Heart right ventricle (tissue), 16 donors: ENCODE results near the gene GPR65. TPM values are rescaled to one million over a fixed set of nuclear protein-coding genes. Genes with fewer than 3 reads are reported as not detected.

ENCODE experiments used
- ATAC-seq, 8 donors: fragments of 200-7000 bp; cut with Tn5 transposase; one replicate each; pipeline ENCODE4 v1.9.1; 2020; ENCODE audit warnings: mild to moderate bottlenecking in 8 of 8, moderate library complexity in 8 of 8, moderate number of reproducible peaks in 1 of 8
- DNase-seq, 2 donors: peaks; one replicate each; pipeline ENCODE4 v3.0.0-alpha.2; 2020
- H3K27ac ChIP-seq, 10 donors: fragments of 200-600 bp; sonication (generic) in 2 of 10; one replicate each; pipeline versions ENCODE4 v1.5.0 to v1.8.0; 2020 to 2022; ENCODE audit warnings: mild to moderate bottlenecking in 3 of 10
- H3K27me3 ChIP-seq, 7 donors: fragments of 200-600 bp; one replicate each; pipeline ENCODE4 v1.8.0; 2021 to 2022; ENCODE audit warnings: mild to moderate bottlenecking in 2 of 7
- H3K36me3 ChIP-seq, 9 donors: fragments of 200-600 bp; sonication (generic) in 1 of 9; one replicate each; pipeline versions ENCODE4 v1.5.0 to v1.8.0; 2020 to 2022; ENCODE audit warnings: mild to moderate bottlenecking in 2 of 9
- H3K4me1 ChIP-seq, 9 donors: fragments of 200-600 bp; sonication (generic) in 1 of 9; one replicate each; pipeline versions ENCODE4 v1.5.0 to v1.8.0; 2020 to 2022; ENCODE audit warnings: mild to moderate bottlenecking in 4 of 9
- H3K4me3 ChIP-seq, 10 donors: fragments of 200-600 bp; sonication (generic) in 2 of 10; one replicate each; pipeline versions ENCODE4 v1.5.0 to v1.8.0; 2020 to 2022; ENCODE audit warnings: mild to moderate bottlenecking in 7 of 10, moderate library complexity in 2 of 10
- H3K9me3 ChIP-seq, 11 donors: fragments of 200-600 bp in 10 of 11; sonication (generic) in 2 of 11; one replicate each; pipeline versions ENCODE4 v1.5.0 to v1.8.0; 2013 to 2022; ENCODE audit warnings: mild to moderate bottlenecking in 2 of 11, control low read depth in 1 of 11, moderate library complexity in 1 of 11
- WGBS, 2 donors: extraction: QIAGEN DNeasy Blood & Tissue Kit; methylation state at CpG; one replicate each; pipeline ENCODE4 v1.1.7; 2013; ENCODE audit warnings: inconsistent platforms in 1 of 2; 5-methylcytosine and 5-hydroxymethylcytosine counted together
- intact Hi-C, 10 donors: fragments of 100-400 bp; cut with DNase I; formaldehyde crosslinking; loops; one replicate each; pipeline versions ENCODE4 v1.11.1 to v1.14.2; 2022
- polyA plus RNA-seq, 2 donors: library from polyadenylated mRNA; stranded (reverse); fragments of 200-250 nt; gene quantifications; one replicate each; pipeline ENCODE4 v1.2.3, GENCODE V29; 2013
- total RNA-seq, 10 donors: library from RNA; stranded (reverse); fragmentation: NEBNext Ultra II Directional in 3 of 10; extraction: Animal tissue kit (Norgen Biotek cat#: 25700) in 3 of 10; gene quantifications; one replicate each; pipeline versions ENCODE4 v1.2.1 to v1.2.4, GENCODE V29; 2021 to 2023
- TF ChIP-seq, protein P1 (sequence below), 9 donors: fragments of 200-600 bp; sonication (generic) in 2 of 9; IDR thresholded peaks; one replicate each; pipeline versions ENCODE4 v1.5.0 to v1.8.0; 2021 to 2022; ENCODE audit warnings: antibody characterized with exemption in 9 of 9, mild to moderate bottlenecking in 5 of 9, moderate library complexity in 1 of 9
- donor health status: Arrhythmogenic right ventricular cardiomyopathy.
- donor health status: ischemic (EF 13 %, LVEDD 7.1; RV severe dilation, severe dysfunction).
- donor health status: healthy with polysubstance abuse.
- donor health status: DM: no; HTN: yes; CAD: no.
- donor health status: DM: no; HTN: no; CAD: no.
- donor health status: ischemic (EF 25% LVEDD 6.9; RV normal size, moderate dysfunction).
- donor health status: ischemic (EF 25% LVEDD 5.7; RV mildly dilated, moderate dysfunction).
- donor health status: healthy.
- donor health status: DM: yes; HTN: yes; CAD: no.
- donor health status: Ischemic cardiomyopathy.
- donor health status: ischemic (EF 35%, LVEDD 5.7; RV mildly dilated, moderate dysfunction).
- donor health status: nonischemic (EF 11% LVEDD 7.7; RV severe dilation, severe dysfunction).
- donor health status: DM: yes; HTN: yes; CAD: no.
- donor health status: PGD.
- donor health status: ischemic (EF 29% LVEDD 5.4; RV normal size, mild dysfunction).
- donor health status: nonischemic (EF 23%, LVEDD 6.1; RV moderate dilation, normal function).

GPR65 gene
- total and polyA plus RNA-seq, 12 donors = 0.09 to 3.2 (median 0.29) TPM

DNA sequence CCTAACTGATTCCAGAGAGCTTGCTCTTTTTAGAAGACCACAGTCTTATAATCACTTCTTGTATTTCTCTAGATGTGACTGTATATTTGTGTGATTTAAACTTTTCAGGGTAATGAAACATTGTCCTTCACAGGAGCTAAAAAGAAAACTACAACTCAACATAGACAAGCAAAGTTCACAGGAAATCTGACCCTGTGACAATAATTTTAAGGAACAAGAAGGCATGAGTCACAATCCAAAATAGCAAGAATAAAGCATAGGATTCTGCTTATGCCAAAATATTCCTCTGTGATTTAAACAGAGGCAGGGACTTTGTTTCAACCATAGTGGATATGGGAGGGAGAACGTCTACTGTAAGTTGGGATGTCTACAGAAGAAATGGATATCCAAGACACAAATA, 44.3 kb downstream of the GPR65 start:
- 55 to 68% methylated on average over 1 of the region's 1 CpG for WGBS, 2 donors
- Histone ChIP-seq H3K4me3 (no peak overlapping the region), H3K9me3 (peaks cover 0 to 12% (median 0%) of the 10 kb centered on the region in 11 donors), H3K27ac (peak overlapping the region in 1 of 10 donors; percentile 90), H3K36me3 (no peaks in the 10 kb centered on the region), H3K27me3 (peaks cover 0 to 3% (median 0%) of the 10 kb centered on the region in 7 donors), H3K4me1 (peaks cover 0 to 57% (median 0%) of the 10 kb centered on the region in 9 donors)
- peak in 1 of 8 donors; percentile 38 for ATAC-seq
- TF ChIP-seq, protein P1, sequence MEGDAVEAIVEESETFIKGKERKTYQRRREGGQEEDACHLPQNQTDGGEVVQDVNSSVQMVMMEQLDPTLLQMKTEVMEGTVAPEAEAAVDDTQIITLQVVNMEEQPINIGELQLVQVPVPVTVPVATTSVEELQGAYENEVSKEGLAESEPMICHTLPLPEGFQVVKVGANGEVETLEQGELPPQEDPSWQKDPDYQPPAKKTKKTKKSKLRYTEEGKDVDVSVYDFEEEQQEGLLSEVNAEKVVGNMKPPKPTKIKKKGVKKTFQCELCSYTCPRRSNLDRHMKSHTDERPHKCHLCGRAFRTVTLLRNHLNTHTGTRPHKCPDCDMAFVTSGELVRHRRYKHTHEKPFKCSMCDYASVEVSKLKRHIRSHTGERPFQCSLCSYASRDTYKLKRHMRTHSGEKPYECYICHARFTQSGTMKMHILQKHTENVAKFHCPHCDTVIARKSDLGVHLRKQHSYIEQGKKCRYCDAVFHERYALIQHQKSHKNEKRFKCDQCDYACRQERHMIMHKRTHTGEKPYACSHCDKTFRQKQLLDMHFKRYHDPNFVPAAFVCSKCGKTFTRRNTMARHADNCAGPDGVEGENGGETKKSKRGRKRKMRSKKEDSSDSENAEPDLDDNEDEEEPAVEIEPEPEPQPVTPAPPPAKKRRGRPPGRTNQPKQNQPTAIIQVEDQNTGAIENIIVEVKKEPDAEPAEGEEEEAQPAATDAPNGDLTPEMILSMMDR (IDR thresholded peaks at IDR 0.05) = no peak
- intact Hi-C loops = no loop called here
- DNase-seq = no peak

DNA sequence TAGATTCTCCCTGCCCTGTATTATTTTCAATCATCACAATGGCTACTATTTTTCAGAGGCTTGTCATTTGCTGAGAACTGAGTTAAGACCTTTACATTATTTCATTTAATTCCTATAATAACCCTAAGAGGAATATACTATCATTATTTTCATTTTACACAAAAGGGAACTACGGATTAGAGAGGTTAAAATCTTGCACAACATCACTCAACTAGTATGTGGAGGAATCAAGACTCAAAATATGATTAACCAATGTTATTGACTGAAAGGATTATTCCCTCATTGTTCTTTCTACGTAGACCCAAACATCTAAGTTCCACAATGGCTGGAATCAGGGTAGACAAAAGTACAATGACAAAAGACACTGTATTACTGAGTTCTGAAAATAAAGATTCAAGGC, 45.0 kb downstream of the GPR65 start:
- peak overlapping the region in 1 of 10 donors; percentile 75 for H3K27ac ChIP-seq

DNA sequence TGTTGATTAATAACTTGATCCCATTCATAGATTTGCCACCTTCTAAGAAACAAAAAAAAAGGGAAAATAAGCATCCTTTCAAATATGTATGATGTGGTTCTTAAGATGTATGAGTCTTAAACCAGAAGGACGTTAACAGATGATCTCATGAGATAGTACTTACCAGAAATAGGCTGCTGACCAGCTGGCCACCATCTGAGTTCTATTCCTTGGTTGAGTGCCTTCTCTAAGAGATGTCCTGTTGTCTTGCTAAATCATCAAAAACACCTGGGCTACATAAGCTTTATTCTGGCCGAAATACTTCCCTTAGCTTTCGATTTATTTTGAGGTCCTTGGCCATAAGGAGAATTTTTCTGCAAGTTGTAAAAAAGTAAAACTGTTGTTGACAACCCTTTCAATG, 55.6 kb downstream of the GPR65 start:
- peaks cover 0 to 3% (median 0%) of the 10 kb centered on the region in 7 donors for H3K27me3 ChIP-seq
- TF ChIP-seq, protein P1 (IDR thresholded peaks at IDR 0.05) = no peak
- H3K4me3 ChIP-seq = no peak overlapping the region
- no peak overlapping the region for H3K27ac ChIP-seq
- H3K4me1 ChIP-seq = no peaks in the 10 kb centered on the region
- H3K9me3 ChIP-seq = peaks cover 0 to 3% (median 0%) of the 10 kb centered on the region in 11 donors
- no peak for ATAC-seq
- no peaks in the 10 kb centered on the region for H3K36me3 ChIP-seq
- 74 to 80% methylated on average over 3 of the region's 3 CpGs for WGBS, 2 donors
- DNase-seq = no peak
- intact Hi-C loops = no loop called here

More for the DNA sequence above, 45.0 kb downstream of the GPR65 start:
- Histone ChIP-seq H3K4me1 (peaks cover 0 to 50% (median 0%) of the 10 kb centered on the region in 9 donors), H3K4me3 (no peak overlapping the region), H3K27me3 (peaks cover 0 to under 1% (median 0%) of the 10 kb centered on the region in 7 donors), H3K9me3 (peaks cover 0 to 12% (median 0%) of the 10 kb centered on the region in 11 donors), H3K36me3 (no peaks in the 10 kb centered on the region)
- ATAC-seq (no peak), DNase-seq (no peak)
- 61 to 63% methylated on average over 2 of the region's 2 CpGs for WGBS, 2 donors
- intact Hi-C loops = no loop called here
- TF ChIP-seq, protein P1 (IDR thresholded peaks at IDR 0.05) = no peak

DNA sequence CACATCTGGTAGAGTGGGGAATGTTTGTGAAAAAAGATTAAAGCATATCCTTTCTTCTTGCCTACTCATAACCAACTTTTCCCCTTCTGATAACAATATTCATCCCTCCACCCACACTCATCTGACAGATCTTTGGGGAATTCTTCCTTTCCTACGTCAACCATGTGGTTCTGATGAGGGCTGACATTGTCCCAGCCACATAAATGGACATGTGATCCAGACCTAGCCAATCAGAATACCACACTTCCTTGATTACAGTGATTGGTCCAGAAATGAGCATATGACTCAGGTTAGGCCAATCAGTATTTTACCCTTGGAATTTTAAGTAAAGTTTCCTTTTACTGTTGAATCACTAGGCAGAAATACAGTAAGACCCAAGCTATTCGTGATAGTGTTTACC, 58.9 kb downstream of the GPR65 start:
- 69 to 74% methylated on average over 2 of the region's 2 CpGs for WGBS, 2 donors
- DNase-seq = no peak
- Histone ChIP-seq H3K4me3 (no peak overlapping the region), H3K36me3 (no peaks in the 10 kb centered on the region), H3K27me3 (peaks cover 0 to 4% (median 0%) of the 10 kb centered on the region in 7 donors), H3K27ac (no peak overlapping the region), H3K4me1 (no peaks in the 10 kb centered on the region), H3K9me3 (peaks cover 0 to 3% (median 0%) of the 10 kb centered on the region in 11 donors)
- no peak for ATAC-seq
- TF ChIP-seq, protein P1 (IDR thresholded peaks at IDR 0.05) = no peak
- intact Hi-C loops = no loop called here

Other genes with a start within 250 kb of the GPR65 start
- gene GALC, start 12.0 kb upstream of the GPR65 start, total RNA-seq = 10 to 100 TPM; 11.2 to 19.4 (median 14.9) TPM
- gene GALC, start 12.0 kb upstream of the GPR65 start, polyA plus RNA-seq = 1 to 10 TPM; 4.7 to 9.3 TPM